Osteoblast (primary cell): ENCODE data around the gene OR10T2. TPM values are rescaled to one million over a fixed set of nuclear protein-coding genes. Genes with fewer than 3 reads are reported as not detected.

ENCODE experiments used
- DNase-seq: peaks from one replicate; pipeline ENCODE4 v3.0.0; 2011; ENCODE audit warnings: low spot score, mixed read lengths; ENCODE audit not compliant: insufficient read length; ENCODE audit errors: missing footprints
- H2AFZ ChIP-seq: 2 replicates; pipeline ENCODE4 v1.6.0; 2011; ENCODE audit warnings: mild to moderate bottlenecking, low read length
- H3K27ac ChIP-seq: 2 replicates; pipeline ENCODE4 v1.5.1; 2011; ENCODE audit warnings: mild to moderate bottlenecking, low read depth, low read length, moderate library complexity
- H3K27me3 ChIP-seq: 2 replicates; pipeline ENCODE4 v1.6.0; 2012; ENCODE audit warnings: mild to moderate bottlenecking, control low read depth, inconsistent platforms, low read length, moderate library complexity; ENCODE audit not compliant: insufficient read depth
- H3K36me3 ChIP-seq: 2 replicates; pipeline ENCODE4 v1.5.1; 2011; ENCODE audit warnings: mild to moderate bottlenecking, low read length, control low read depth, moderate library complexity; ENCODE audit not compliant: insufficient read depth
- H3K4me1 ChIP-seq: 2 replicates; pipeline ENCODE4 v1.5.1; 2011; ENCODE audit warnings: mild to moderate bottlenecking, low read length, control low read depth, moderate library complexity; ENCODE audit not compliant: insufficient read depth
- H3K4me2 ChIP-seq: 2 replicates; pipeline ENCODE4 v1.6.0; 2011; ENCODE audit warnings: mild to moderate bottlenecking, low read length; ENCODE audit not compliant: insufficient read depth
- H3K4me3 ChIP-seq: fragments of 200-600 bp; sonication (generic); 3 replicates; pipeline ENCODE4 v1.5.1; 2012; ENCODE audit warnings: mild to moderate bottlenecking, low read length, inconsistent platforms; ENCODE audit not compliant: insufficient read depth
- H3K79me2 ChIP-seq: 2 replicates; pipeline ENCODE4 v1.6.0; 2012; ENCODE audit warnings: mild to moderate bottlenecking, low read length, control low read depth, inconsistent platforms; ENCODE audit not compliant: insufficient read depth
- H3K9me3 ChIP-seq: 2 replicates; pipeline ENCODE4 v1.5.1; 2011; ENCODE audit warnings: low read depth, low read length, control low read depth
- H4K20me1 ChIP-seq: 2 replicates; pipeline ENCODE4 v1.6.0; 2012; ENCODE audit warnings: mild to moderate bottlenecking, low read length, control low read depth; ENCODE audit not compliant: insufficient read depth
- total RNA-seq: library from RNA; depleted of rRNA; stranded (reverse); fragments of >200 nt; gene quantifications from 2 replicates; pipeline ENCODE4 v1.2.3, GENCODE V29; 2012
- TF ChIP-seq, protein P1 (sequence below): IDR thresholded peaks from 2 replicates; pipeline ENCODE4 v1.5.1; 2011; ENCODE audit warnings: mild to moderate bottlenecking, low read depth, low read length, moderate library complexity; ENCODE audit errors: extremely low read depth

OR10T2 gene
- total RNA-seq, 1 donor, result not detected

DNA sequence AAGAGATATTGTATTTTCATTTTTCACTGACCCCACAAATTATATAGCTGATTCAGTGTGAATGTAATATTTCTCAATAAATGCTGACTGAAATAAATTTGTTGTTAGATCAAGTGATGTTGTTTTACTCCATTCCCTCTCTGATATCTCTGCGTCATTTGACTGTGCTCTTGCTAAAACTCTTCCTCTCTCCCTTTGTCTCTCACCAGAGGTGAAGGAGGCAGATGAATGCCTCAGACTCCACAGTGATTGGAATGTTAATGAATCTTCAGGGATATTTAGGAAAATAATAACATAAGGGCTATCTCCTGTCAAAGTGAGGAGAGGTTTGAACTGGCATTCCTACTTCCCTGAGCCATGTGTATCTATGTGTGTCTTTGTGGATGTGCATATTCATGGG, 41.8 kb downstream of the OR10T2 start:
- Histone ChIP-seq H4K20me1 (no peaks in the 10 kb centered on the region), H3K27me3 (no peaks in the 10 kb centered on the region), H3K36me3 (no peaks in the 10 kb centered on the region), H3K79me2 (no peaks in the 10 kb centered on the region), H3K27ac (no peak overlapping the region), H3K4me3 (no peak overlapping the region), H2AFZ (no peak overlapping the region), H3K4me1 (no peaks in the 10 kb centered on the region), H3K4me2 (no peak overlapping the region), H3K9me3 (no peaks in the 10 kb centered on the region)
- TF ChIP-seq, protein P1, sequence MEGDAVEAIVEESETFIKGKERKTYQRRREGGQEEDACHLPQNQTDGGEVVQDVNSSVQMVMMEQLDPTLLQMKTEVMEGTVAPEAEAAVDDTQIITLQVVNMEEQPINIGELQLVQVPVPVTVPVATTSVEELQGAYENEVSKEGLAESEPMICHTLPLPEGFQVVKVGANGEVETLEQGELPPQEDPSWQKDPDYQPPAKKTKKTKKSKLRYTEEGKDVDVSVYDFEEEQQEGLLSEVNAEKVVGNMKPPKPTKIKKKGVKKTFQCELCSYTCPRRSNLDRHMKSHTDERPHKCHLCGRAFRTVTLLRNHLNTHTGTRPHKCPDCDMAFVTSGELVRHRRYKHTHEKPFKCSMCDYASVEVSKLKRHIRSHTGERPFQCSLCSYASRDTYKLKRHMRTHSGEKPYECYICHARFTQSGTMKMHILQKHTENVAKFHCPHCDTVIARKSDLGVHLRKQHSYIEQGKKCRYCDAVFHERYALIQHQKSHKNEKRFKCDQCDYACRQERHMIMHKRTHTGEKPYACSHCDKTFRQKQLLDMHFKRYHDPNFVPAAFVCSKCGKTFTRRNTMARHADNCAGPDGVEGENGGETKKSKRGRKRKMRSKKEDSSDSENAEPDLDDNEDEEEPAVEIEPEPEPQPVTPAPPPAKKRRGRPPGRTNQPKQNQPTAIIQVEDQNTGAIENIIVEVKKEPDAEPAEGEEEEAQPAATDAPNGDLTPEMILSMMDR, result no peak
- no peak for DNase-seq

DNA sequence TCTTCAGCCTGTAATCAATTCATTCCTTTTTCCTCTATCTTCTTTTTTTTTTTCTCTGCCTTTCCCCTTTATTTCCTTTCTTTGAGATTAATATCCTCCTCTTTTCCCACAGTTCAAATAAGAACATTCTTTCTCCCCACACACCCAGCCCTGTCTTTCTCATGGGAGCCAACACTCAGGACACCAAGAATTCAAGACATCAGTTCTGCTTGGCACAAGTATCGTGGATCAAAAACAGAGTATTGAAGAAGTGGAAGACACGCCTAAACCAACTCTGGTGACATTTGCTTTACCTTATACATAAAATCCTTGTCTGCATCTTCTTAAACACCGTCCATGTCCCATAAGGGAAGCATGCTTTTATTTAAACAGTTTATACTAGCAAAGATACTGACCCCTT, 42.6 kb downstream of the OR10T2 start:
- Histone ChIP-seq H4K20me1 (no peaks in the 10 kb centered on the region), H3K4me3 (no peak overlapping the region), H3K36me3 (no peaks in the 10 kb centered on the region), H3K4me1 (no peaks in the 10 kb centered on the region), H3K27ac (no peak overlapping the region), H3K9me3 (no peaks in the 10 kb centered on the region), H2AFZ (no peak overlapping the region), H3K27me3 (no peaks in the 10 kb centered on the region), H3K79me2 (no peaks in the 10 kb centered on the region), H3K4me2 (no peak overlapping the region)
- no peak for DNase-seq
- TF ChIP-seq, protein P1, result no peak

DNA sequence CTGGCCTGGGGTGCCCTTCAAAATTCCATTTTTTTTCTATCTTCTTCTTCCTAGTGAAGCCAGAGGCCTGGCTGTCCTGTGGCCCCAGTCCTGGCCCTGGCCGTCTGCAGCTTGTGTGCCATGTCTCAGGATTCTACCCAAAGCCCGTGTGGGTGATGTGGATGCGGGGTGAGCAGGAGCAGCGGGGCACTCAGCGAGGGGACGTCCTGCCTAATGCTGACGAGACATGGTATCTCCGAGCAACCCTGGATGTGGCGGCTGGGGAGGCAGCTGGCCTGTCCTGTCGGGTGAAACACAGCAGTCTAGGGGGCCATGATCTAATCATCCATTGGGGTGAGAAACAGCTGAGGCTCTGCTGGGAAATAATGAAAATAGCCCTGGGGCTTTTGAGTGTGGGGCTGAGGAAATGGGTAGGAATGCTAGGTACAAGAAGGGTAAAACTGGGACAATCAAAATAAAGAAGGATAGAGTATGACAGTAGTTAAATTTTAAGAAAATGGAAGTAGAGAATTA, 43.4 kb downstream of the OR10T2 start:
- Histone ChIP-seq H3K79me2 (no peaks in the 10 kb centered on the region), H3K27ac (no peak overlapping the region), H3K9me3 (no peaks in the 10 kb centered on the region), H3K4me1 (no peaks in the 10 kb centered on the region), H3K4me2 (no peak overlapping the region), H2AFZ (no peak overlapping the region), H3K36me3 (no peaks in the 10 kb centered on the region), H4K20me1 (no peaks in the 10 kb centered on the region), H3K27me3 (no peaks in the 10 kb centered on the region), H3K4me3 (no peak overlapping the region)
- TF ChIP-seq, protein P1, result no peak
- DNase-seq, result no peak

DNA sequence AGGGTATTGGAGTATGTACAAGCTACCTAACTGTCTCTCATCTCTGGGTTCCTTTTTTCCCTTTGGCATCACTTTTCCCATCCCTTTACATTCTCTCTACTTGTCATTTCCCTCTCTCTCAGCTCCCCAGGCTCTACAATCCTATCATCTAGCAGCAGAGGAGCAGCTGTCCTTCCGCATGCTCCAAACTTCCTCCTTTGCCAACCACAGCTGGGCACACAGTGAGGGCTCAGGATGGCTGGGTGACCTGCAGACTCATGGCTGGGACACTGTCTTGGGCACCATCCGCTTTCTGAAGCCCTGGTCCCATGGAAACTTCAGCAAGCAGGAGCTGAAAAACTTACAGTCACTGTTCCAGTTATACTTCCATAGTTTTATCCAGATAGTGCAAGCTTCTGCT, 45.0 kb downstream of the OR10T2 start:
- H3K9me3 ChIP-seq, result no peaks in the 10 kb centered on the region
- no peaks in the 10 kb centered on the region for H3K27me3 ChIP-seq
- no peaks in the 10 kb centered on the region for H3K36me3 ChIP-seq
- H3K79me2 ChIP-seq, result no peaks in the 10 kb centered on the region
- DNase-seq, result no peak
- no peak overlapping the region for H3K27ac ChIP-seq
- TF ChIP-seq, protein P1, result no peak
- H2AFZ ChIP-seq, result no peak overlapping the region
- H4K20me1 ChIP-seq, result no peaks in the 10 kb centered on the region
- H3K4me3 ChIP-seq, result no peak overlapping the region
- H3K4me2 ChIP-seq, result no peak overlapping the region
- no peaks in the 10 kb centered on the region for H3K4me1 ChIP-seq
